NCI-H146 treated with DMSO at 0.1 percent for 48 hours (cell line): ENCODE measurements around the gene POLR2A.

Source experiments
- DNase-seq: peaks from one replicate; lab custom pipeline; 2025; ENCODE audit not compliant: unreplicated experiment; lab: John Stamatoyannopoulos, UW

The POLR2A gene

GRCh38 chr17:7502171-7502847, 18.1 kb downstream of the POLR2A start:
- DNase-seq = no peak

DNA sequence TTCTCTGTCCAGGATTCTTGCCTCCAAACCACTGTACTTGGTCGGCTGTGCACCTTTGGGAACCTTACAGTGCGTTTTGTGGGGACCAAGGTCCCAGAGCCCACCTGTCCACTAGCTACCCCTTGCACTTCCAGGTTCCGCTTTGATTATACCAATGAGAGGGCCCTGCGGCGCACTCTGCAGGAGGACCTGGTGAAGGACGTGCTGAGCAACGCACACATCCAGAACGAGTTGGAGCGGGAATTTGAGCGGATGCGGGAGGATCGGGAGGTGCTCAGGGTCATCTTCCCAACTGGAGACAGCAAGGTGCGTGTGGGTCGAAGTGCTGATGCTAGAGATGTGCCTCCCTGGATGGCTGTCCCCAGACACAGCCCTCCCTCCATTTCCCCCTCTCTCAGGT, 18.8 kb downstream of the POLR2A start:
- no peak for DNase-seq

DNA sequence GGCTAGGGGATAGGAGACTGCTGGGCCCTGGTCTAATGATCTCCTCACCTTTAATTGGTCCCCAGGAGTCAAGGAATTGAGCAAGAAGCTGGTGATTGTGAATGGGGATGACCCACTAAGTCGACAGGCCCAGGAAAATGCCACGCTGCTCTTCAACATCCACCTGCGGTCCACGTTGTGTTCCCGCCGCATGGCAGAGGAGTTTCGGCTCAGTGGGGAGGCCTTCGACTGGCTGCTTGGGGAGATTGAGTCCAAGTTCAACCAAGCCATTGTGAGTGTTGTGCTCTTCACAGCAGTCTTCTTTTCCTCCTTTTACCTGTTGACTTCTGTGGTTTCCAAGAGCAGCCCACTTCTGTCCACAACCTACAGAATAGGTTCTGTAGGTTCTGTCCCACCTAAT, 19.4 kb downstream of the POLR2A start:
- no peak for DNase-seq

DNA sequence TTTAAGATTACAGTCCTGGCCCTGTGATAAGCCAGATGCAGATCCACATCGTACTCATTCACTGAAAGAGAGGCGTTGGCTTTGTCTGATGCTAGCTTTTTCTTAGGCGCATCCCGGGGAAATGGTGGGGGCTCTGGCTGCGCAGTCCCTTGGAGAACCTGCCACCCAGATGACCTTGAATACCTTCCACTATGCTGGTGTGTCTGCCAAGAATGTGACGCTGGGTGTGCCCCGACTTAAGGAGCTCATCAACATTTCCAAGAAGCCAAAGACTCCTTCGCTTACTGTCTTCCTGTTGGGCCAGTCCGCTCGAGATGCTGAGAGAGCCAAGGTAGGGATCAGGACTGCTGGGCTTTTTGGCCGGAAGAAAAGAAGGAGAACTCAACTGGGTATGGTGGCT, 24.0 kb downstream of the POLR2A start:
- no peak for DNase-seq

DNA sequence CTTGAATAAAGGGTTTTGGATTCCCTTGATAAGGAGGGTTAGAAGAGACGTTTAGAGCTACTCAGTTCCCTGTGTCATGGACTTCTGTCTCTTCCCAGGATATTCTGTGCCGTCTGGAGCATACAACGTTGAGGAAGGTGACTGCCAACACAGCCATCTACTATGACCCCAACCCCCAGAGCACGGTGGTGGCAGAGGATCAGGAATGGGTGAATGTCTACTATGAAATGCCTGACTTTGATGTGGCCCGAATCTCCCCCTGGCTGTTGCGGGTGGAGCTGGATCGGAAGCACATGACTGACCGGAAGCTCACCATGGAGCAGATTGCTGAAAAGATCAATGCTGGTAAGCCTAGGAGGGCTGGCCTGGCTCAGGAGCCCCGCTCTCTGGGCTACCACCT, 24.7 kb downstream of the POLR2A start:
- no peak for DNase-seq

DNA sequence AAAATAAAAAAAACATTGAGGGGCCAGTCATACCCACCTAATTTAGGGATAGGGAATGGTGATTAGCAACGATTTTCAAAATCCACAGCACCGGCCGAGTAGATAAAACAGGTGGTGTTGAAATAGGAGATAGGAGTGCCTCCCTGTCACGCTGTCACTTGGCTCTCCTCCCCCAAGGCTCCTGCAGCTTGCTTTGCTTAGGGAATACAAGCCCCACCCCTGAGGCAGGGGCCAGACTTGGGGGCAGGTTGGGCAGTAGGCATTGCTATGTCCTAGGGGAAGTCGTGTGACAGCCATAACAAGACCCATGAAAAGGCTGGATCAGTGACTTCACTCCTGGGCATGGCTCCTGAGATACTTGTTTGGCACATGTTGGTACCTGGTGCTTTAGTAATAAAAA, 25.8 kb downstream of the POLR2A start:
- DNase-seq = no peak

DNA sequence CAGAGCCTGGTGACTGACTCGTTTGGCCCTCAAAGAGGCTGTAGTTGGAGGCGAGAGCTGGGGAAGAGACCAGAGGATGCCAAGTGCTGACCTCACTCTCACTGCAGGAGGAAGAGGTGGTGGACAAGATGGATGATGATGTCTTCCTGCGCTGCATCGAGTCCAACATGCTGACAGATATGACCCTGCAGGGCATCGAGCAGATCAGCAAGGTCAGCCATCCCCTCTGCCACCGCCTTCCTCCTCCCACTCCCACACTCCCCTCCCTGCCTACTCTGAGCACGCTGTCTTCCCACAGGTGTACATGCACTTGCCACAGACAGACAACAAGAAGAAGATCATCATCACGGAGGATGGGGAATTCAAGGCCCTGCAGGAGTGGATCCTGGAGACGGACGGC, 26.9 kb downstream of the POLR2A start:
- no peak for DNase-seq

DNA sequence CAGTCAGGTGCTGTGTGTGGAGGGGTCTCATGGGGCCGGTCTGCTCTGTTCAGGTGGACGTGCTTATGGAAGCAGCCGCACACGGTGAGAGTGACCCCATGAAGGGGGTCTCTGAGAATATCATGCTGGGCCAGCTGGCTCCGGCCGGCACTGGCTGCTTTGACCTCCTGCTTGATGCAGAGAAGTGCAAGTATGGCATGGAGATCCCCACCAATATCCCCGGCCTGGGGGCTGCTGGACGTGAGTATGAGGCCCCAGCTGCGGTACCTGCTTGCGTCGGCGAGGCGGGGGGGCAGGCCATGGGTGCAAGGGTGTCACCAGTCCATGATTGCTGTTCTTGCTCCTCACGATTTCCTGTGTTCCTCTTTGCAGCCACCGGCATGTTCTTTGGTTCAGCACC, 27.9 kb downstream of the POLR2A start:
- no peak for DNase-seq

- DNase-seq = no peak
Observed at GRCh38 chr17:7512824-7513540, 28.8 kb downstream of the POLR2A start.

DNA sequence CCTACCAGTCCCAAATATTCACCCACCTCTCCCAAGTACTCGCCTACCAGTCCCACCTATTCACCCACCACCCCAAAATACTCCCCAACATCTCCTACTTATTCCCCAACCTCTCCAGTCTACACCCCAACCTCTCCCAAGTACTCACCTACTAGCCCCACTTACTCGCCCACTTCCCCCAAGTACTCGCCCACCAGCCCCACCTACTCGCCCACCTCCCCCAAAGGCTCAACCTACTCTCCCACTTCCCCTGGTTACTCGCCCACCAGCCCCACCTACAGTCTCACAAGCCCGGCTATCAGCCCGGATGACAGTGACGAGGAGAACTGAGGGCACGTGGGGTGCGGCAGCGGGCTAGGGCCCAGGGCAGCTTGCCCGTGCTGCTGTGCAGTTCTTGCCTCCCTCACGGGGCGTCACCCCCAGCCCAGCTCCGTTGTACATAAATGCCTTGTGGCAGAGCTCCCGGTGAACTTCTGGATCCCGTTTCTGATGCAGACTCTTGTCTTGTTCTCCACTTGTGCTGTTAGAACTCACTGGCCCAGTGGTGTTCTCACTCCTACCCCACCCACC, 29.8 kb downstream of the POLR2A start:
- no peak for DNase-seq

DNA sequence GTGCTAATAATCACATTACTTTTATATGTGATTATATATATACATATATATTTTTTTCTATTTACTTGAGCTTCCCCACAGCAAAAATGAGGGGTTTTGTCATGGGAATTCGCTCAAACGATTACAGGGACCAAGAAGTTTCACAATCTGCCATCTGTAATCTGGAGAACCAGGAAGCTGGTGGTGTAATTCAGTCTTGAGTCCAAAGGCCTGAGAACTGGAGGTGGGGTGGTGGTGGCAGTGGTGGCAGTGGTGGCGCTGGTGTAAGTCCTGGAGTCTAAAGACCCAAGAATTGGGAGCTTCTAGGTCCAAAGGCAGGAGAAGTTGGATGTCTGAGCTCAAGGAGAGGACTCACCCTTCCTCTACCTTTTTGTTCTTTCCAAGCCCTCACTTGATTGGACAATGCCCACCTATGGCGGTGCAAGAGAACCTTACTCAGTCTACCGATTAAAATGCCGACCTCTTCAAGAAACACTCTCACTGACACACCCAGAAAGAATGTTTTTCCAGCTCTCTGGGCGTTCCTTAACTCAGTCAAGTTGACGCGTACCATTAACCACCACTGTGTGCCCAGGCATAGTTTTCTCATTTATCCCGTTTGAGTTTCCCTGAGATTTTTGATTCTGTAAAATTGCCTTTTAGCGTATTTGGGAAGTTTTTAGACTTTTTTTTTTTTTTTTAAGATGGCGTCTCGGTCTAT, 31.9 kb downstream of the POLR2A start:
- no peak for DNase-seq

- no peak for DNase-seq
Observed at GRCh38 chr17:7523033-7523432, 38.9 kb downstream of the POLR2A start.

GRCh38 chr17:7528842-7529241, 44.7 kb downstream of the POLR2A start:
- no peak for DNase-seq

GRCh38 chr17:7530023-7530900, 46.1 kb downstream of the POLR2A start:
- no peak for DNase-seq

GRCh38 chr17:7538050-7538449, 53.9 kb downstream of the POLR2A start:
- no peak for DNase-seq

- no peak for DNase-seq
Observed at GRCh38 chr17:7538891-7539545, 54.9 kb downstream of the POLR2A start.

DNA sequence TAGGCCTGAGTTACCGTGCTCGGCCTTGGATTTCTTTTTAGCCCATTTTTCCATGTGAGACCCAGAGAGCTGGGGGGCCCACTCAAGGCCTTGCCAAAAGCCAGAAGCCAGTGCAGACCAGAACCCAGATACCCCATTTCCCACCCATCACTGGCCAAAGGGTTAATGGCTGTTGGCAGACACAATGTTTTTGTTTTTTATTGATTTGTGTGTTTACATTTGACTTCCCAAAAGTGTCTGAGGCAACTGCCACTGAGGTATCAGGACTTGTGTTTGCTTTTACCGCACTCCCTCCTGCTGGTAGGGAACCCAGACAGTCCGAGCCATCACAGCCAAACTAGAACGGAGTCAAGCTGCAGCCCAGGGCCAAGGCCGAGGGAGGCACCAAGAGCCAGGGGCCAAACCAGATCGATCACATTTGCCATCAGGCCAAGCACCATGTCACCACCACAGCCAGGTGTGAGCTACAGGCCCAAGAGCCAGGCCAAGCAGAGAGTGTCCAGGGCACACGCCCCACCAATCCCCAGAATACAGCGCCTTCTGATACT, 57.0 kb downstream of the POLR2A start:
- DNase-seq = no peak

DNA sequence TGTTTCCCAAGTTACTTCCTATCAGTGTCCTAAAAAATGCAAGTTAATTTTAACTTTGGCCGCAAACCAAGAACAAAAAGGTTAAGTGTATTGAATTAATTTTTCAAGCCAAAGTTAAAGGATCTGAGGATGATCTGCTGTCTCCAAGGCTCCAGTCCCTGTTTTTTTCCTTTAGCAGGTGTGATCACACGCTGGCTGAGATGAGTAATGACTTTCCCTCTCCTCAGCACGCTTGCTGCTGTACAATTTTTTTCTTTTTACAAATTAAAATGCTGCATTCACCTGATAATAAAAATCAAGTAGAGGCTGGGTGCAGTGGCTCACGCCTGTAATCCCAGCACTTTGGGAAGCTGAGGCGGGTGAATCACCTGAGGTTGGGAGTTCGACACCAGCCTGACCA, 60.7 kb downstream of the POLR2A start:
- DNase-seq = no peak

DNA sequence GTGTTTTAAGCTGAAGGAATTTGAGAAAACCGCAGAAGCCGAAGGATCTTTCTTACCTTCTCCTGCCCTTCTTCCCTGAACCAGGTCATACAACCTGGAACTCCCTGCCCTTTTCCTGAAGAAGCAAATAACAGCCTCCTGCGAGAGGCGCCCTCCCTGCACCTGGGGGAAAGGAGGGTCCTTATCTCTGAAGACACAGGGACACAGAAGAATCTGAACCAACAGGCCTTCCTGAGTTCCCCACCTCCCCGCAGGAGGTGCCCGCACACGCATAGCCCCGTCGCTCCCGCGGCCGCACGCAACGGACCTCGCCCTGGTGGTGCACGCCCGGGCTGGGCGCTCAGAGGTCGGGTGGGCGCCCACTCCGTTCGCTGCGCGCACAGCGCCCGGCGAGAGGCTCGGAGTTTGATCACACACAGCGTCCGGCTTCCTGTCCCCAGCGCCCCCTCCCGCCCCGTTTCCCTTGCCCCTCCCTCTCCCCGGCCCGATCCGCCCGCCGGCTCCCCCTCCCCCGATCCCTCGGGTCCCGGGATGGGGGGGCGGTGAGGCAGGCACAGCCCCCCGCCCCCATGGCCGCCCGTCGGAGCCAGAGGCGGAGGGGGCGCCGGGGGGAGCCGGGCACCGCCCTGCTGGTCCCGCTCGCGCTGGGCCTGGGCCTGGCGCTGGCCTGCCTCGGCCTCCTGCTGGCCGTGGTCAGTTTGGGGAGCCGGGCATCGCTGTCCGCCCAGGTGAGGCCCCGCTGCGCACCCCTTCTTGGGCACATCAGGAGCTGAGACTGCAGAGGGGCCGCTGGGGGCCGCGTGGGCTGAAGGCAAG, 64.6 kb downstream of the POLR2A start, which contains the start of gene TNFSF12:
Gene TNFSF12 (plus strand): TSS at position 474 of the 816 bp plus-strand sequence. CDS start 96 bp downstream, at position 570.
- no peak for DNase-seq
